Measurements from ENCODE around the gene SRRM4.
"Not testable (repeated sequence)": the region's sequence is repeated elsewhere in the genome, so short reads cannot be mapped to it uniquely, and the experiment has no call there.

The SRRM4 gene

DNA sequence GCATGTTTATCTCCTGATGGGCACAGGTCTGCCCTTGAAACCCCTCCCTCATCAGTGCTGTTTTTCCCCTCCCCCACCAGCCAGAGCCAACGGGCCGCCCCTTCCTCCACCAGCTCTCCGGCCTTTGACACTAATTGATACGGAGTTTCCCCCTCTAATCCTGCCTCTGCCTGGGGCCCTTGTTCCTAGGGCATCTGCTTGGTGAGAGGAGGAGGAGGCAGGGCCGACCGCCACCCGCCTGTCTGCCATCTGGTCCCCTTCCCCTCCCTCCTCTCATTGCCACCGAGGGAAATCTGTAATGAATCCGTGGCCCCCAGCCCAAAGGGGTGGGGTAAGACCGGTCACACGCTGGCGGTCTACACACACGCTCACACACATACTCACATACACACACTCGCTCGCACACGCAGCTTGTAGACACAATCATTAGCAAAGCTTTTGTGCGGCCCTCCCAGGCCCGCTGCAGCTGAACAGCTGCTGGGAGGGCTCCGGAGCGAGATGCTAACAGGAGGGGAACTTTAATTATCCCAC is 27.4 kb downstream of the SRRM4 start:
- peak; percentile 94 for DNase-seq

- DNase-seq, result peak; percentile 20
Measured at GRCh38 chr12:119011231-119011630, 29.9 kb downstream of the SRRM4 start.

- DNase-seq, result no peak
Measured at GRCh38 chr12:119012179-119012578, 30.8 kb downstream of the SRRM4 start.

GRCh38 chr12:119013023-119013422 is 31.7 kb downstream of the SRRM4 start:
- DNase-seq, result no peak

- DNase-seq, result peak; percentile 75
Measured at GRCh38 chr12:119014368-119014767, 33.0 kb downstream of the SRRM4 start.

- DNase-seq, result no peak
Measured at GRCh38 chr12:119016715-119017114, 35.4 kb downstream of the SRRM4 start.

DNA sequence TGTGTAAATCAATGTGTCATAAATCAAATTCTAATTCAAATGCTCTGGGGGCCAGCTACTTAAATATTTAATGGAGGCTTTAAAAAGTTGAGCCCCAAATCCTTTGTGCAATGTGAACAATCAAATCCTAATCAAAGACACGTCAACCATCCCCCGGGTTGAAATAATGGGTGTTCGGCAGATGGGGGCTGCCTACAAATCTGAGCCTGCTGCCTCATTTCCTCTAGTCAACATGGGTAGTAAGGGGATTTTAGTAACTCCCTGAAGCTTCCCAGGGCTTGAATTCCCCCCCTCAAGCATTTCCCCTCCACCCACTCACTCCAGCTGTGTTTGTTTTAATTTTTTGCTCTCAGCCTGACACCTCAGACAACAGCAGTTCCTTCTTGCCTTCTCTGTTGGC is 37.8 kb downstream of the SRRM4 start:
- no peak for DNase-seq

- DNase-seq, result no peak
Measured at GRCh38 chr12:119020406-119021360, 39.3 kb downstream of the SRRM4 start.

DNA sequence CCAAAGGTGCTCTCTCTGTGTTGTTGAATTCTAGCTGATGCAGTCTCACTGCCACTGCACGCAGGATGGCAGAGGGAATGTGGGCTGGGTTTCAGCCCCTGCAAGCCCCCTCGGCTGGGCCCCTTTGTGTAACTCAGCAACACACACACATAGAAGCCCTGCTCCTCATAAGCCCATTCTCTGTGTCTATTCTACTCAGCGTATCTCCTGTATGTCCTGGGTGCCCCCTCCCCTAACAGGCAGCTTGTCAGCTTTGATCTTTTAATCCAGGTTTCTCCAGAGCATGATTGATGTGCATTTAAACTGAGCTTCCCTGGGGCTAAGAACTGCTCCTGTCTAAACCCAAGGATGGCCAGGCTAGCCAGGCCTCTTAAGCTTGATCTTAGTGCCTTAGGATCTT is 43.0 kb downstream of the SRRM4 start:
- no peak for DNase-seq

DNA sequence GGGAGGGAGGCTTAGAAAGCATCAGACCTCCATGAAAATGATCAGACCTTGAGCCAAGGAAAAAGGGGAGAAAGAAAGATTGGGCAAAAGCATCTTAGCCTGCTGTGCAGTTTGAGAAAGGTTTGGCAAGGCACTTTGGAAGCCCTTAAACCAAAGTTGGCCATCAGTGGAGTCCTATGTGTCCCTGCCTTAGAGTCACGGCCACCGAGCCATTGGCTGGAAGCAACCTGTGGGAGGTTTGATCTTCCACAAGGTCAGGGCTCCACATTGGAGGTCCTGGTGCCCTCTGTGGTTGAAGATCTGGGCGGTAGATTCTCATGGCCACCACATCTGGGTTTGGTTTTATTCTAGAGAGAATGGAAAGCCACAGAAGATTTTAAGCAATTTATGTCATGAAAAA is 44.4 kb downstream of the SRRM4 start:
- no peak for DNase-seq

DNA sequence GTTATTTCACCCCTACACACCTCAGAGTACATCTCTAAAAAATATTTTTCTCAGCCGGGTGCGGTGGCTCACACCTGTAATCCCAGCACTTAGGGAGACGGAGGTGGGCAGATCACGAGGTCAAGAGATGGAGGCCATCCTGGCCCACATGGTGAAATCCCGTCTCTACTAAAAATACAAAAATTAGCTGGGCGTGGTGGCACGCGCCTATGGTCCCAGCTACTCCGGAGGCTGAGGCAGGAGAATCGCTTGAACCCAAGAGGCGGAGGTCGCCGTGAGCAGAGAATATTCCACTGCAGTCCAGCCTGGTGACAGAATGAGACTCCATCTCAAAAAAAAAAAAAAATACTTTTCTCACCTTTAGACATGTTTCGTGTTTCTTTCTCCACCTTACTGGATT is 52.0 kb downstream of the SRRM4 start:
- DNase-seq, result not testable (repeated sequence)

DNA sequence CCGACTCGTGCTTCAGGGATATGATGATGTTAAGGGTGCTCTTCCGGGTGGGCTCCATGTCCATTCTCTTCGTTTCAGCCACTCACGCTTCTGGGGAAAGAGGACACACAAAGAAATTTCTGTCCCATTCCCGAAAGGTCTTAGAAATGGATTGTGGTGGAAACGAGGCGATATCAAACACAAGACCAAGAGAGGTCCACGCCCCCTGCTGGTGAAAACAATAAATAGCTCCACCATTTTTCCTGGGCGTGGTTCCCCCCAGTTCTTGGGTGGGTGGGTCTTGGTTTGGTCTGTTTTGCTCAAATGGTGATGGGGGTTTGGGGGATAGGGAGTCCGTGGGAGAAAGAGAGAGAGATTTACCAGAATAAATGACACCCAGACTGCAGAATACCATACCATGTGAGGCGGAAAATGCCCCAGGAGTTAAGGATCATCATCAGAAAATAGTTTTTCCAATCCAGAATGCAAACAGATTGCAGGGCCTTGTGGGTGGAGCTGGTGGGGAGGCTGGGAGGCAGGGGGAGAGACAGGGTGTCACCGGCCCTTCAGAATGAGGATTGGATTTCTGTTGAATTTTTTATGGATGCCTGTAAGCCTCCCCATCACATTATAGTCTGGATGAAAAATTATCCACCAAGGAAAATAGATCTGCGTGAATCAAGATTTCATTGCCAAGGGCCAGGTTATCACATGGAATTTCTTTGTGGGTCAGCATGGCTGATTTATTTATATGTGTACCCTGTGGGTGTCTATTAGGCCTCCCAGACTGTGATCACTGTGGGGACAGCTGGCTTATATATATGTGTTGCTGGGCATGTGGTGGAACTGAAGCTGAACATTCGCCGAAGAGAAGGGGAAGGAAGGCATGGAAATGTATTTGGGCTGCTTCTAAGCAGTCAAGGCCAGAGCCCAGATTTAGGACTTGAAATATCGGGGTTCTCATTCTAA is 55.8 kb downstream of the SRRM4 start:
- no peak for DNase-seq

- DNase-seq, result peak; percentile 21
Measured at GRCh38 chr12:119044094-119044493, 62.8 kb downstream of the SRRM4 start.

DNA sequence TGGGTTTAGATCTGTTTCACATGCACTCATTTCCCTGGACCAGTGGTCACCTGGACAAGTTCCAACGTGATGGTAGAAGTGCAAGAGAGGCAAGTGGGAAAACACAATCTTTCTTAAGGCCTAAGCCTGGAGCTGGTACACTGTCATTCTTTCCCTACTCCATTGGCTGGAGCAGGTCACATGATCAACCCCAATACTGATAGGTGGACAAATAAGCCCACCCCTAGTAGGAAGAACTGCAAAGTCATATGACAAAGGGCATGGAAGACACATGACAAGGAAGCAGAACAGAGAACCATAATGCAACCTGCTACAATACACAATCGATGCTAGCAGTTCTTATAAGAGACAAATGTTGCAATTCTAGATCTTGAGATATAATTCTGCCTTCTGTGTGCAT is 66.3 kb downstream of the SRRM4 start:
- DNase-seq, result no peak

DNA sequence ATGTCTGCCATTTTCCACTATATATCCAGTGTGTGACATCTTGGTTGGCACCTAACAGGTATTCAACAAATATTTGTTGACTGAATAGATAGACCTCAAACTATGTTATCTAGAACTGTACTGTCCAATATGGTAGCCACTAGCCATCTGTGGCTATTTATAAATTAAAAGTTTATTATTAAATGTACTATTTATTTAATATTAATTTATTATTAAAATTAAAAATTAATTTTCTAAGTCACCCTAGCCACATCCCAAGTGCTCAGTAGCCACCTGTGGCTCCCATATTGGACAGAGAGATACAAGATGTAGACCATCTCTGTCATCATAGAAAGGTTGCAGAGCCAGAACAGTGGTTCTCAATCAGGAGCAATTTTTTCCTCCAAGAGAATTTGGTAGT is 69.3 kb downstream of the SRRM4 start:
- DNase-seq, result no peak

DNA sequence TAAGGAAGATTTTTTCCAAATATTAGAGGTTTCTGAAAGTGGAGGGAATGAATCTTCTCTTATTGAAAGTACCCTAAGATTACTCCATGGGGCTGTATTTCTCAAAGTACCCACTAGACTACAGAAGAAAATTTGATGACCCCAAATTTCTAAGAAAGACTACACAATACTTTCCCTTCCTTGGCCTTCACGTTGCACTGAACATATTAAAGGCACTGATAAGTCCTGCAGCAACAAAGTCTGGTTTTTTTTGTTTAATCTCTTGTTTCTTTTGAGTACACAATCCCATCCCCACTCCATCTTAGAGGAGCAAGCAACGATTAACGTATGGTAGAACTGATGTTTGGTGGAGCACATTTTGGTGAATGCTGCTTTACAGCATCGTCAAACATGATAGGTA is 70.1 kb downstream of the SRRM4 start:
- no peak for DNase-seq

- no peak for DNase-seq
Measured at GRCh38 chr12:119052001-119052400, 70.7 kb downstream of the SRRM4 start.

DNA sequence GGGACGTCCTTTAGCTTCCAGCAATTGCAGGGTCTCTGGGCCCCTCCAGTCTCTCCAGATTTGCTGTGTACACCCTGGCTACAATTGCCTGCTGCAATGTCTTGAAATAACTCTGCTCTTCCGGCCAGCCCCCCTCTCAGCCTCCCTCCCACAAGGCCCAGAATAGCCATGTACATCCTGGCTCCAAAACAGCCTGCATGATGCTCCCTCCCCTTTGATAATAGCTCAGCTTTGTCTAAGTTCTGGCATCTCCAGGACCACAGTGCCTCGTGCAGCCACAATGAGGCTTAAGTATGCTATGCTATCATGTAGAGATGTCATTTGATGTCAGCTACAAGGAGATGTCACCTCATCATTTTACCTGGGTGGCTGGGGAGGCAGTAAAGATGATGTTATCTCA is 74.6 kb downstream of the SRRM4 start:
- DNase-seq, result no peak

- no peak for DNase-seq
Measured at GRCh38 chr12:119060847-119061796, 79.8 kb downstream of the SRRM4 start.

DNA sequence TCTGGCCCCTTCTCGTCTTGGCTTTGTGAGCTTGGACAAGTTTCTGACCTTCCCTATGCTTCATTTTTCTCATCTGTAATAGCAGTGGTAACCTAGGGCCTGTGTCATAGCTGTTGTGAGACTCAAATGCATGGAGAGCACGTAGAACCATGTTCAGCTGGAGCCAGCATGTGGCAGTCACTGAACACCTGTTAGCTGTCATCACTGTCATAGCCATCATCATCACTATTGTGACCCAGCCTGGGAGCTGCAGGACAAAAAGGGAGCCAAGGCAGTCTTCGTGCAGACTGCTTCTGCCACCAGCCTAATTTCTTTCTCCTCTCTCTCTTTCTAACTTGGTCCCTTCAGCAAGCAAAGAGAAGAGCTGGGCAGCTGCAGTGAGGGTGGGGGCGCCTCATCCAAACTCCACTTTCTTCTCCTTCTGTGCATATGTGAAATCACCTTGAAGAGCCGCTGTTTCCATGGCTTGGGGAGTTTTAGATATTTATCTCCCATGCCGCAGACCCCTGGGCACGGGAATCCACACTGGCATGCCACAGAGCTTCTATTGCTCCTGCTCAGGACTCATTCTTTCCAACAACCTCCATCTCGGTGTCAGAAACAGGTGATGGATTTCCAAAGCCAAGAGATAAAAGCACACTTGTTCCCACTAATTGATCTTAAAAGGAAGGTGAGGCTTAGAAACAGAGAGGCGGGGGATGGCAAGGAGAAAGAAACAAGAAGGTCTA is 87.0 kb downstream of the SRRM4 start:
- no peak for DNase-seq

GRCh38 chr12:119069147-119069642 is 87.9 kb downstream of the SRRM4 start:
- DNase-seq, result no peak

Measured in NCI-H2171 (cell line).